ENCODE data around the gene OGFR.

Gene OGFR

GRCh38 chr20:62812181-62812906 is 7.7 kb downstream of the OGFR start:
- Mint-ChIP-seq H3K4me1 (peaks cover 13% of the 10 kb centered on the region), H3K27ac (no peak overlapping the region), H3K9me3 (no peaks in the 10 kb centered on the region), H3K27me3 (peaks cover 5% of the 10 kb centered on the region), H3K4me3 (no peak overlapping the region), H3K36me3 (peaks cover 2% of the 10 kb centered on the region)

- no peaks in the 10 kb centered on the region for H3K9me3 Mint-ChIP-seq
- no peak overlapping the region for H3K4me3 Mint-ChIP-seq
- peaks cover 2% of the 10 kb centered on the region for H3K36me3 Mint-ChIP-seq
- peaks cover 7% of the 10 kb centered on the region for H3K27me3 Mint-ChIP-seq
- H3K4me1 Mint-ChIP-seq, result peaks cover 13% of the 10 kb centered on the region
- H3K27ac Mint-ChIP-seq, result no peak overlapping the region
Observed at GRCh38 chr20:62812907-62813200, 8.2 kb downstream of the OGFR start.

- H3K27me3 Mint-ChIP-seq, result peaks cover 9% of the 10 kb centered on the region
- H3K9me3 Mint-ChIP-seq, result no peaks in the 10 kb centered on the region
- no peak overlapping the region for H3K4me3 Mint-ChIP-seq
- peaks cover 8% of the 10 kb centered on the region for H3K4me1 Mint-ChIP-seq
- H3K36me3 Mint-ChIP-seq, result no peaks in the 10 kb centered on the region
- no peak overlapping the region for H3K27ac Mint-ChIP-seq
Observed at GRCh38 chr20:62813588-62813987, 9.0 kb downstream of the OGFR start.

- Mint-ChIP-seq H3K27ac (no peak overlapping the region), H3K36me3 (no peaks in the 10 kb centered on the region), H3K9me3 (no peaks in the 10 kb centered on the region), H3K4me1 (peaks cover 8% of the 10 kb centered on the region), H3K4me3 (no peak overlapping the region), H3K27me3 (peaks cover 9% of the 10 kb centered on the region)
Observed at GRCh38 chr20:62814060-62814708, 9.5 kb downstream of the OGFR start.

- H3K27me3 Mint-ChIP-seq, result peaks cover 9% of the 10 kb centered on the region
- H3K27ac Mint-ChIP-seq, result no peak overlapping the region
- H3K9me3 Mint-ChIP-seq, result no peaks in the 10 kb centered on the region
- H3K36me3 Mint-ChIP-seq, result no peaks in the 10 kb centered on the region
- H3K4me1 Mint-ChIP-seq, result peaks cover 8% of the 10 kb centered on the region
- no peak overlapping the region for H3K4me3 Mint-ChIP-seq
Observed at GRCh38 chr20:62814709-62815065, 10.1 kb downstream of the OGFR start.

- Mint-ChIP-seq H3K36me3 (no peaks in the 10 kb centered on the region), H3K27ac (no peak overlapping the region), H3K9me3 (no peaks in the 10 kb centered on the region), H3K4me3 (peak overlapping the region; percentile 49), H3K4me1 (peaks cover 8% of the 10 kb centered on the region), H3K27me3 (peaks cover 11% of the 10 kb centered on the region)
Observed at GRCh38 chr20:62815066-62815991, 10.7 kb downstream of the OGFR start.

- H3K9me3 Mint-ChIP-seq, result no peaks in the 10 kb centered on the region
- no peak overlapping the region for H3K27ac Mint-ChIP-seq
- peaks cover 11% of the 10 kb centered on the region for H3K27me3 Mint-ChIP-seq
- peaks cover 8% of the 10 kb centered on the region for H3K4me1 Mint-ChIP-seq
- H3K4me3 Mint-ChIP-seq, result peak overlapping the region; percentile 55
- H3K36me3 Mint-ChIP-seq, result no peaks in the 10 kb centered on the region
Observed at GRCh38 chr20:62816031-62816883, 11.6 kb downstream of the OGFR start.

GRCh38 chr20:62816884-62817873 is 12.5 kb downstream of the OGFR start, which contains the start of gene COL9A3:
COL9A3 (plus strand) TSS chr20:62817050; CDS start chr20:62817065, 15 bp downstream.
- Mint-ChIP-seq H3K36me3 (no peaks in the 10 kb centered on the region), H3K27me3 (peaks cover 11% of the 10 kb centered on the region), H3K9me3 (no peaks in the 10 kb centered on the region), H3K27ac (no peak within 1 kb of the TSS), H3K4me1 (peaks cover 8% of the 10 kb centered on the region), H3K4me3 (peak within 1 kb of the TSS; percentile 55)

GRCh38 chr20:62817975-62818591 is 13.4 kb downstream of the OGFR start:
- Mint-ChIP-seq H3K4me3 (no peak overlapping the region), H3K27ac (no peak overlapping the region), H3K36me3 (no peaks in the 10 kb centered on the region), H3K4me1 (peaks cover 12% of the 10 kb centered on the region), H3K9me3 (no peaks in the 10 kb centered on the region), H3K27me3 (peaks cover 11% of the 10 kb centered on the region)

- Mint-ChIP-seq H3K9me3 (no peaks in the 10 kb centered on the region), H3K27me3 (peaks cover 11% of the 10 kb centered on the region), H3K27ac (no peak overlapping the region), H3K4me3 (no peak overlapping the region), H3K36me3 (no peaks in the 10 kb centered on the region), H3K4me1 (peaks cover 13% of the 10 kb centered on the region)
Observed at GRCh38 chr20:62818592-62819493, 14.2 kb downstream of the OGFR start.

- H3K36me3 Mint-ChIP-seq, result no peaks in the 10 kb centered on the region
- H3K4me1 Mint-ChIP-seq, result peaks cover 13% of the 10 kb centered on the region
- no peak overlapping the region for H3K4me3 Mint-ChIP-seq
- H3K27me3 Mint-ChIP-seq, result peaks cover 11% of the 10 kb centered on the region
- H3K27ac Mint-ChIP-seq, result no peak overlapping the region
- H3K9me3 Mint-ChIP-seq, result no peaks in the 10 kb centered on the region
Observed at GRCh38 chr20:62819494-62820174, 15.0 kb downstream of the OGFR start.

- Mint-ChIP-seq H3K4me3 (no peak overlapping the region), H3K9me3 (no peaks in the 10 kb centered on the region), H3K4me1 (peaks cover 11% of the 10 kb centered on the region), H3K36me3 (no peaks in the 10 kb centered on the region), H3K27ac (no peak overlapping the region), H3K27me3 (peaks cover 10% of the 10 kb centered on the region)
Observed at GRCh38 chr20:62820208-62820961, 15.8 kb downstream of the OGFR start.
